ENCODE measurements around the gene KIF19. TPM values are rescaled to one million over a fixed set of nuclear protein-coding genes. Genes with fewer than 3 reads are reported as not detected.

Gene KIF19
- total RNA-seq, 1 experiment from 2014 or later = not detected

- ATAC-seq (peak; percentile 80), DNase-seq (ENCODE audit: low read depth, low spot score) (no peak)
- no peaks in the 10 kb centered on the region; the same call in 1 of the 2 replicates for H3K4me1 ChIP-seq (ENCODE audit: control insufficient read depth, insufficient read depth, low read length)
- no peaks in the 10 kb centered on the region for H3K27me3 ChIP-seq (ENCODE audit: control insufficient read depth, insufficient read depth, low read length)
- no peak for TF ChIP-seq TCF7L2 (IDR thresholded peaks at IDR 0.05; ENCODE audit: low read depth, low read length)
- TF ChIP-seq, protein P1, sequence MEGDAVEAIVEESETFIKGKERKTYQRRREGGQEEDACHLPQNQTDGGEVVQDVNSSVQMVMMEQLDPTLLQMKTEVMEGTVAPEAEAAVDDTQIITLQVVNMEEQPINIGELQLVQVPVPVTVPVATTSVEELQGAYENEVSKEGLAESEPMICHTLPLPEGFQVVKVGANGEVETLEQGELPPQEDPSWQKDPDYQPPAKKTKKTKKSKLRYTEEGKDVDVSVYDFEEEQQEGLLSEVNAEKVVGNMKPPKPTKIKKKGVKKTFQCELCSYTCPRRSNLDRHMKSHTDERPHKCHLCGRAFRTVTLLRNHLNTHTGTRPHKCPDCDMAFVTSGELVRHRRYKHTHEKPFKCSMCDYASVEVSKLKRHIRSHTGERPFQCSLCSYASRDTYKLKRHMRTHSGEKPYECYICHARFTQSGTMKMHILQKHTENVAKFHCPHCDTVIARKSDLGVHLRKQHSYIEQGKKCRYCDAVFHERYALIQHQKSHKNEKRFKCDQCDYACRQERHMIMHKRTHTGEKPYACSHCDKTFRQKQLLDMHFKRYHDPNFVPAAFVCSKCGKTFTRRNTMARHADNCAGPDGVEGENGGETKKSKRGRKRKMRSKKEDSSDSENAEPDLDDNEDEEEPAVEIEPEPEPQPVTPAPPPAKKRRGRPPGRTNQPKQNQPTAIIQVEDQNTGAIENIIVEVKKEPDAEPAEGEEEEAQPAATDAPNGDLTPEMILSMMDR (IDR thresholded peaks at IDR 0.05) = no peak
- TF ChIP-seq POLR2AphosphoS5 (IDR thresholded peaks at IDR 0.05; ENCODE audit: low read depth, low read length) = no peak
- TF ChIP-seq, protein P2, sequence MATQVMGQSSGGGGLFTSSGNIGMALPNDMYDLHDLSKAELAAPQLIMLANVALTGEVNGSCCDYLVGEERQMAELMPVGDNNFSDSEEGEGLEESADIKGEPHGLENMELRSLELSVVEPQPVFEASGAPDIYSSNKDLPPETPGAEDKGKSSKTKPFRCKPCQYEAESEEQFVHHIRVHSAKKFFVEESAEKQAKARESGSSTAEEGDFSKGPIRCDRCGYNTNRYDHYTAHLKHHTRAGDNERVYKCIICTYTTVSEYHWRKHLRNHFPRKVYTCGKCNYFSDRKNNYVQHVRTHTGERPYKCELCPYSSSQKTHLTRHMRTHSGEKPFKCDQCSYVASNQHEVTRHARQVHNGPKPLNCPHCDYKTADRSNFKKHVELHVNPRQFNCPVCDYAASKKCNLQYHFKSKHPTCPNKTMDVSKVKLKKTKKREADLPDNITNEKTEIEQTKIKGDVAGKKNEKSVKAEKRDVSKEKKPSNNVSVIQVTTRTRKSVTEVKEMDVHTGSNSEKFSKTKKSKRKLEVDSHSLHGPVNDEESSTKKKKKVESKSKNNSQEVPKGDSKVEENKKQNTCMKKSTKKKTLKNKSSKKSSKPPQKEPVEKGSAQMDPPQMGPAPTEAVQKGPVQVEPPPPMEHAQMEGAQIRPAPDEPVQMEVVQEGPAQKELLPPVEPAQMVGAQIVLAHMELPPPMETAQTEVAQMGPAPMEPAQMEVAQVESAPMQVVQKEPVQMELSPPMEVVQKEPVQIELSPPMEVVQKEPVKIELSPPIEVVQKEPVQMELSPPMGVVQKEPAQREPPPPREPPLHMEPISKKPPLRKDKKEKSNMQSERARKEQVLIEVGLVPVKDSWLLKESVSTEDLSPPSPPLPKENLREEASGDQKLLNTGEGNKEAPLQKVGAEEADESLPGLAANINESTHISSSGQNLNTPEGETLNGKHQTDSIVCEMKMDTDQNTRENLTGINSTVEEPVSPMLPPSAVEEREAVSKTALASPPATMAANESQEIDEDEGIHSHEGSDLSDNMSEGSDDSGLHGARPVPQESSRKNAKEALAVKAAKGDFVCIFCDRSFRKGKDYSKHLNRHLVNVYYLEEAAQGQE (IDR thresholded peaks at IDR 0.05; ENCODE audit: insufficient read depth in 1 of 2, low read depth in 2 of 2, low read length in 1 of 2) = no peak
- TF ChIP-seq SIN3A (IDR thresholded peaks at IDR 0.05; ENCODE audit: borderline replicate concordance, insufficient read depth, low read depth, low read length) = no peak
- H3K27ac ChIP-seq (ENCODE audit: low read length) = no peak overlapping the region
- no peaks in the 10 kb centered on the region for H3K36me3 ChIP-seq (ENCODE audit: control insufficient read depth, insufficient read depth, low read length)
- intact Hi-C loops (cut with micrococcal nuclease; ENCODE audit: unreplicated experiment) (no loop called here), in situ Hi-C loops (cut with HindIII; ENCODE audit: low pct_unique_long_range_greater_than_20kb, low sequenced_read_pairs) (no loop called here)
- CTCF ChIA-PET = no interaction called here
- POLR2A ChIA-PET = no interaction called here
- H3K4me3 ChIP-seq (ENCODE audit: low read depth in 2 of 2, low read length in 2 of 2) = no peak overlapping the region
- no peaks in the 10 kb centered on the region for H3K9me3 ChIP-seq (ENCODE audit: control insufficient read depth, insufficient read depth, low read depth, low read length)
- BruUV-seq (replicated peaks) = no TSS peak
Observed at GRCh38 chr17:74288785-74289184, 37.2 kb upstream of the KIF19 start.

GRCh38 chr17:74289688-74290087 is 36.3 kb upstream of the KIF19 start:
- H3K27ac ChIP-seq (ENCODE audit: low read length) = no peak overlapping the region
- ATAC-seq = no peak
- in situ Hi-C loops (cut with HindIII; ENCODE audit: low pct_unique_long_range_greater_than_20kb, low sequenced_read_pairs) = no loop called here
- POLR2A ChIA-PET = no interaction called here
- no peaks in the 10 kb centered on the region for H3K9me3 ChIP-seq (ENCODE audit: control insufficient read depth, insufficient read depth, low read depth, low read length)
- no TSS peak for BruUV-seq (replicated peaks)
- H3K4me1 ChIP-seq (ENCODE audit: control insufficient read depth, insufficient read depth, low read length) = no peaks in the 10 kb centered on the region; the same call in 1 of the 2 replicates
- no peaks in the 10 kb centered on the region for H3K27me3 ChIP-seq (ENCODE audit: control insufficient read depth, insufficient read depth, low read length)
- CTCF ChIA-PET = no interaction called here
- TF ChIP-seq, protein P2 (IDR thresholded peaks at IDR 0.05; ENCODE audit: insufficient read depth in 1 of 2, low read depth in 2 of 2, low read length in 1 of 2) = no peak
- TF ChIP-seq TCF7L2 (IDR thresholded peaks at IDR 0.05; ENCODE audit: low read depth, low read length) (no peak), SIN3A (IDR thresholded peaks at IDR 0.05; ENCODE audit: borderline replicate concordance, insufficient read depth, low read depth, low read length) (no peak), POLR2AphosphoS5 (IDR thresholded peaks at IDR 0.05; ENCODE audit: low read depth, low read length) (no peak)
- TF ChIP-seq, protein P1 (IDR thresholded peaks at IDR 0.05) = no peak
- no peaks in the 10 kb centered on the region for H3K36me3 ChIP-seq (ENCODE audit: control insufficient read depth, insufficient read depth, low read length)
- intact Hi-C loops (cut with micrococcal nuclease; ENCODE audit: unreplicated experiment) = no loop called here
- no peak overlapping the region for H3K4me3 ChIP-seq (ENCODE audit: low read depth in 2 of 2, low read length in 2 of 2)
- no peak for DNase-seq (ENCODE audit: low read depth, low spot score)
